Fibroblast of skin of left biceps (primary cell): Measurements from ENCODE around the gene G6PC3.
A peak's percentile ranks its signal among the peaks of the same experiment; 100 is the strongest.

Experiments used
- DNase-seq, 2 experiments: peaks; one replicate each; pipeline ENCODE4 v3.0.0-alpha.2; 2013; ENCODE audit warnings: low read depth in 2 of 2

The G6PC3 gene

DNA sequence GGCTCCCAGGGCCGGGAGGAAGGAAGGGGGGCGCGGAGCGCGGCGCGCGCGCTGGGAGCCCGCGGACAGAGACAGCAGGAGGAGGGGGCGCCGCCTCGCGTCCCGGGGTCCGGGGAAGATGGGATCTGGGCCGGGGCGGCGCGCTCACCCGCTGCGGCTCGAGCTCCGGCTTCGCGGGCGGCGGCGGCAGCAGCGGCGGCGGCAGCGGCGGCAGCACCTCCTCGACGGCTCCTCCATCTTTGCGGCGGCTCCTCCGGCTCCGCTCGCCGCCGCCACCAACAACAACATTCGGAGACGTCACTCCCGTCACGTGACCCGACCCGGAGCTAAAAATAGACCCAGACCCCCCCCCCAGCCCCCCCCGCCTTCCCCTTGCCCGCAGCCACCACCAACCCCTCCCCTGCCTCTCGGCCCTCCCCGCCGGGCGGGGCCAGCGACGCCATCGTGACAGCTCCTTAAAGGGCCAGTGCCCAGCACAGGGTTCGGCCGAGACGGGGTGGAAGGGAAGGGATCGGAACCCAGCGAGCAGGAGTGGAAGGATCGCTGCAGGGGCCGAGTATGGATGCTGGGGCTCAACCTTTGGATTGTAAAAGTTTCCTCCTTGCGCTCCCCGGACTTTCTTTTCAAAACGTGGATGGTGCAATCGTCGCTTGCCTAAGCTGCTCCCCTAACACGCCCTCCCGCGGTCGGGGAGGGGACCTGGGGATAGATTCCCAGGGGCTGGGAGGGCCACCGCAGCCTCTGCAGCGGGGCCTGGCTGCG is 53.0 kb downstream of the G6PC3 start, which contains the start of gene HDAC5:
Gene HDAC5 (minus strand): TSS at position 286 of the 762 bp plus-strand sequence. CDS start 6,126 bp downstream, outside the sequence.
- DNase-seq: peak; percentile 81 to 86

GRCh38 chr17:44124118-44124438 is 53.5 kb downstream of the G6PC3 start:
- DNase-seq: no peak
